Measurements from ENCODE around the gene PCGF3. TPM values are rescaled to one million over a fixed set of nuclear protein-coding genes. Genes with fewer than 3 reads are reported as not detected.
A peak's percentile ranks its signal among the peaks of the same experiment; 100 is the strongest.

PCGF3 gene
- total and polyA plus RNA-seq, 9 of the 15 experiments (the other 6 are each of a cell fraction or from before 2014, with no cell fraction given) = 2.6 to 46.1 (median 20.3) TPM

DNA sequence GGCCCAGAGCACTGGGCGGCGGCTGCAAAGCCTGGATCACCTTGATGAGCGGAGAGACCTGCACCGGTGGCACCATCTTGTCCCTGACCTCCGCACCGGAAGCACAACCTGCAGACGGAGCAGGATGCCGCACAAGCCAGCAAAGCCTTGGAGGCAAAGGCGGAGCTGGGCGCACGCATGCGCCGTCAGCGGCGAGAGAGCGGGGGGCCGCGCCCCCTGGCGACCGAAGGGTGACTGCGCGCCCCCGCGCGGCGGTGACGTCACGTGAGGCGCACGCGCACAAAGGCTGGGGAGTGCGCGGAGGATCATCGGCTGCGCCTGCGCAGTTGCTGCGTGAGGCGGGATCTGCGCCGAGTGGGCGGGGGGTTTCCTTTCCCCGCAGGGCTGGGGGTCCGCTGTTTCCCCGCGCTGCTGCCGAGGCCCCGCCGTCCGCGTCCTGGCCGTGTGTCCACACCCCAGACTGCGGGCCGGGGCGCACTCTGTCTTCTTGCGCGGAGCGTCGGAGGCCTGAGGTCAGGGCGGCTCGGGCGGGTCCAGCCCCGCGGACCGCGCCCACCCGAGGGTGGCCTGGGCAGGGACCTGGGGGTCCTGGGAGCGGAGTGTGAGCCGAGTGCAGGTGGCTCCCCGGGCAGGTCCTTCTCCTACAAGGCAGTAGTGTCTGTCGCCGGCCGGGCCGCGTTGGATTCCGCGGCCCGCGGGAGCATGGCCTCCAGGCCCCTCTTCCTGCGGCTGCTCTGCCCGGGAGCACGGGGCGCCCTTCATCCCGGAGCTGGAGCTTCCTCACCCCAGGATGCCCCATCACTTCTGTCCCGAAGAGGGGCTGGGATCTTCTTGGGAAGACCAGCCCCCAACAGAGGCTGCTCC is 31.2 kb upstream of the PCGF3 start, which contains the start of the genes ATP5ME and MYL5 (continued):
- no peak for TF ChIP-seq CHD7 (IDR thresholded peaks at IDR 0.05; ENCODE audit: low read depth, low read length)
- TF ChIP-seq ZNF79 (CRISPR knock-in tag; IDR thresholded peaks at IDR 0.05; ENCODE audit: low read depth) = no peak
- no peak for TF ChIP-seq ZKSCAN3 (CRISPR knock-in tag; IDR thresholded peaks at IDR 0.05)
- no peak for TF ChIP-seq EWSR1 (IDR thresholded peaks at IDR 0.05; ENCODE audit: borderline replicate concordance, low read depth, partially characterized antibody)
- no peak for TF ChIP-seq HMG20A (CRISPR knock-in tag; conservative IDR thresholded peaks at IDR 0.05)
- no peak for TF ChIP-seq EHMT2 (IDR thresholded peaks at IDR 0.05)
- no peak for TF ChIP-seq ZEB2 (IDR thresholded peaks at IDR 0.05)
- TF ChIP-seq SAFB2 (IDR thresholded peaks at IDR 0.05; ENCODE audit: borderline replicate concordance, low read depth, low read length, severe bottlenecking) = no peak
- no peak for TF ChIP-seq HBP1 (CRISPR knock-in tag; IDR thresholded peaks at IDR 0.05)
- TF ChIP-seq FIP1L1 (IDR thresholded peaks at IDR 0.05; ENCODE audit: low read depth, low read length, poor library complexity, severe bottlenecking) = peak; percentile 93
- TF ChIP-seq CGGBP1 (CRISPR knock-in tag; IDR thresholded peaks at IDR 0.05) = no peak
- TF ChIP-seq ARHGAP35 (IDR thresholded peaks at IDR 0.05; ENCODE audit: partially characterized antibody) = no peak
- peak; percentile 92 for TF ChIP-seq CREB1 (IDR thresholded peaks at IDR 0.05)
- peak; percentile 98 for TF ChIP-seq CREB1 (CRISPR knock-in tag; IDR thresholded peaks at IDR 0.05)
- TF ChIP-seq GABPA (tag; conservative IDR thresholded peaks at IDR 0.05; ENCODE audit: low read depth) = peak; percentile 97
- no peak for TF ChIP-seq SNRNP70 (optimal IDR thresholded peaks at IDR 0.05; ENCODE audit: low read depth, low read length)

Data from K562 (cell line).